GM21526 (cell line): ENCODE results near the gene AK9.
"Not testable (repeated sequence)": the region's sequence is repeated elsewhere in the genome, so short reads cannot be mapped to it uniquely, and the experiment has no call there.

Experiments
- ATAC-seq: cut with Tn5 transposase; IDR thresholded peaks from one replicate; pipeline ENCODE4 v1.9.1; 2021; ENCODE audit warnings: moderate library complexity; ENCODE audit not compliant: unreplicated experiment, low FRiP score

Gene AK9

DNA sequence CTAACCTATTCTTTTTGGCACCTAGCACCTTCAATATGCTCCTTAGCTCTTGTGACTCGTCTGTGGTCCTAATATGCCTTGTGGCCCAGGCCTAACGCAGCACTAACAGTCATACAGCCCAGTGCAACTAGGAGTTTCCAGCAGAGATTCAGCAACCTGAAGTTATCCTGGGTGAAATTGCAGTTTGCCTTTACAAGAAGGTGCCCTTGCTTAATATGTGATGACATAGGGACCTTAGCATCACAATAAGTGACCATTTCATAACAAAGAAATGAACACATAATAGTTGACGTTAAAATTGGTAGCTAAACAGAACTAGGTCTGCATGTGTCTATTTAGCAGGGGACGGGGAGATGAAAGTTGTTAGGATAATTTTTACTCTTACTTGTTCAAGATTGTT, 10.2 kb upstream of the AK9 start:
- no peak for ATAC-seq

DNA sequence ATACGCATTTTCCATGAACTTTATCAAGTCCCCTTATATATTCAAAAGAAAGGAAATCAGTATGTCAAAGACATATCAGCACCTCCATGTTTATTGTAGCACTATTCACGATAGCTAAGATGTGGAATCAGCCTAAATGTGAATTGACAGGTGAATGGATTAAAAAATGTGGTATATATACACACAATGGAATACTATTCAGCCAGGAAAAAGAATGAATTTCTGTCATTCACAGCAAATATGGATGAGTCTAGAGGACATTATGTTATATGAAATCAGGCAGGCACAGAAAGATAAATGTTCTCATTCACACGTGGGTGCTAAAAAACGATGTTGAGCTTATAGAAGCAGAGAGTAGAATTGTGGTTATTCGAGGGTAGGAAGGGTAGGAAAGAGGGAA, 5.4 kb upstream of the AK9 start:
- no peak for ATAC-seq

DNA sequence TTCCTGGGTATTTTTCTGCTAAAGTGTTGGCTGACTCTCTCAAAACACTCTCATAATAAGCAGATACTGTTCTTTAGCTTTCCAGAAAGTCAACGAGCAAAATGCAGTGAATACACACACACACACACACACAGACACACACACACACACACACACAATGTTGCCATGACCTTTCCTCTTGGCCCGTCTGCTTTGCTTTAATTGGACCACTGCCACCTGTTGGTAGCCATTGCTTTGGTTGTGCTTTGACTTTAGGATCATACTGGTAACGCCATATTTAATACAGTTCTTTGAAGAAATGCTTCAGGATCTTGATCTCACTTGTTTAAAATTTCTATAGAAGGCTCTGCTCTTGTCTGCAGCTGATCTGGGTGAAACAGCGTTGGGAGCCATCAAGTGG, 4.5 kb upstream of the AK9 start:
- ATAC-seq: no peak

DNA sequence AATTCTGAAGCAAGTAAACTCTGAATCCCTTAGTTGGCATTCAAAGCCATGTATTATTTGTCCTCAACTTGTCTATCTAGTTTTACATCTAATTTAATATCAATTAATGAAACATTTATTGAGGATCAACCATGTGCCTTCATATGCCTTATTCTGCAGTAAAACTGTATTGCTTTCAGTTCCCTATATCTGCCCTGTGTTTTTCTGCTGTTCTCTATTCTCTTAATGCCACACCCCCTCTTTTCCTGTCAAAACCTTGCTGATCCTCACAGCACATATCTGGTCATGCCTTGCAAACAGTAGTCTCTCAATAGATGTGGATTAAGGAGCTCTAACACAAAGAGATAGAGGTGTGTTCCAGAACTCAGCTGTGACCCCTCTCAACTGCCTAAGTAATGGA, 2.1 kb upstream of the AK9 start:
- ATAC-seq: no peak

DNA sequence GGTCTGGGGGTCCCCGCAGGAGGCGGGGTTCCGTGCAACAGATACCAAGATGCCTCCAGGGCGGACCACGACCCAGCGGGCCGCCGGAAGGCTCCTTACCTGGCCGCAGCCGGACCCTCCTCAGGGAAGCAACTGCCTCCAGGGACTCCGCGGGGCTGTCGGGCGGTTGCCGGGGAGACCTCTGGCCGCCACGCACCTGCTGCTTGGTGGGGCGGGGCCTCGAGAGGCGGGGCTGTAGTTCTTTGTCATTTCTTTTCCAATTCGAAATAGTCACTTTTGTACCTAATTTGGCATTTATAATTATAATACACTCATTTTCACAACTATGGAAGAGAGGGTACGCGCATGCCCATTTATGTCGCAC, 647 bp downstream of the AK9 start:
- ATAC-seq: peak; percentile 49

DNA sequence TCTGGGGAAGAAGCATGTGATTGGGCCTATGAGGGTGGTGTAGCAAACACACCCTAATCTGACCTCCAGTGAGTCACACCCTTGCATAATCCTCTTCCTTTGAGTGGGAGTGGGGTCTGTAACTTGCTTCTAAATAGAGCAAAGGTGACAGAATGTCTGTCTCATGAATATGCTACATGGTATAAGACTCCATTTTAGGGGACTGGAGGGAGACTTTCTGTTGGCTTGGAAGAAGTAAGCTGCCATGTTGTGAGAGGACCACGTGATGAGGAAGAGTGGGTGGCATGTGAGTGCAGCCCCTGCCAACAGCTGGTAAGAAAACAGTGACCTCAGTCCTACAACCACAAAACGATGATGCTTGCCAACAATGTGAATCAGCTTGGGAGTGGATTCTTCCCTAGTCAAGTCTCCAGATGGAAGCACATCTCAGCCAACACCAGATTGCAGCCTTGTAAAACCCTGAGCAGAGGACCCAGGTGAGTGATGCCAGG, 3.7 kb downstream of the AK9 start:
- no peak for ATAC-seq

DNA sequence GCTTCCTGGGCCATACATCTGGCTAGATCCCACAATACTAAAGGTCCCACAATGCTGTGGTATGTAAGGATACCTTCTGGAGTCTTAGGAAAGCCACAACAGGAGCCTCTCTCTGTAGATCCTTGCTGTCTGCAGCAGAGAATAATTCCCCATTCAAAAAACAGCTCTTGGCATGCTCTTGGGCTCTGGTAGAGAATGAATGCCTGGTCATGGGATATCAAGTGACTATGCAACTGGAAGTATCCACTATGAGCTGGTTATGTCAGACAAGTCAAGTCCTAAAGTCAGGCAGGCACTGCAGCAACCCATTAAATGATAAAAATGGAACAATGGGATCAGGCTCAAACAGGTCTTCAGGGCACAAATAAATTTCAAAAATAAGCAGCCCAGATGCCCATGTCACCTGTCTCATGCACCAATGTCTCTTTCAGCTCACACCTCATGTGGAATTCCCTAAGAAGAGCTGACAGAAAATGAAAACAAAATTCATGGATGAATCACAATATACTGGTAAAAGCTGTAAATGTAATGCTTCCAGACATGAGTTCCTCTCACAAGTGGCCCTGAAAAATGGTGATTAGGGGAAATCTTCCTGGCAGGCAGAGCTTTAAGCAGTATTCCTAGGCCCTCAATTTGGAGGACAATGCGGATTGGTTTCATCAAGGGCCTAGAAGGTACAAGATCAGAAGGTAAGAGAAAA, 4.3 kb downstream of the AK9 start:
- no peak for ATAC-seq

DNA sequence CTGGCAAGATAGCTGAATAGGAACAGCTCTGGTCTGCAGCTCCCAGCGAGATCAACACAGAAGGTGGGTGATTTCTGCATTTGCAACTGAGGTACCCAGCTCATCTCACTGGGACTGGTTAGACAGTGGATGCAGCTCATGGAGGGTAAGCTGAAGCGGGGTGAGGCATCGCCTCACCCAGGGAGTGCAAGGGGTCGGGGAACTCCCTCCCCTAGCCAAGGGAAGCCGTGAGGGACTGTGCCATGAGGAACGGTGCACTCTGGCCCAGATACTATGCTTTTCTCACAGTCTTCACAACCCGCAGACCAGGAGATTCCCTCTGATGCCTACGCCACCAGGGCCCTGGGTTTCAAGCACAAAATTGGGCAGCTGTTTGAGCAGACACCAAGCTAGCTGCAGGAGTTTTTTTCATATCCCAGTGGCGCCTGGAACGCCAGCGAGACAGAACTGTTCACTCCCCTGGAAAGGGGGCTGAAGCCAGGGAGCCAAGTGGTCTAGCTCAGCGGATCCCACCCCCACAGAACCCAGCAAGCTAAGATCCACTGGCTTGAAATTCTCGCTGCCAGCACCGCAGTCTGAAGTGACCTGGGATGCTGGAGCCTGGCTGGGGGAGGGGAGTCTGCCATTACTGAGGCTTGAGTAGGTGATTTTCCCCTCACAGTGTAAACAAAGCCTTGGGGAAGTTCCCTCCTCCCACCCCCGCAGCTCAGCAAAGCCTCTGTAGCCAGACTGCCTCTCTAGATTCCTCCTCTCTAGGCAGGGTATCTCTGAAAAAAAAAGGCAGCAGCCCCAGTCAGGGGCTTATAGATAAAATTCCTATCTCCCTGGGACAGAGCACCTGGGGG, 12.1 kb downstream of the AK9 start:
- ATAC-seq: not testable (repeated sequence)

DNA sequence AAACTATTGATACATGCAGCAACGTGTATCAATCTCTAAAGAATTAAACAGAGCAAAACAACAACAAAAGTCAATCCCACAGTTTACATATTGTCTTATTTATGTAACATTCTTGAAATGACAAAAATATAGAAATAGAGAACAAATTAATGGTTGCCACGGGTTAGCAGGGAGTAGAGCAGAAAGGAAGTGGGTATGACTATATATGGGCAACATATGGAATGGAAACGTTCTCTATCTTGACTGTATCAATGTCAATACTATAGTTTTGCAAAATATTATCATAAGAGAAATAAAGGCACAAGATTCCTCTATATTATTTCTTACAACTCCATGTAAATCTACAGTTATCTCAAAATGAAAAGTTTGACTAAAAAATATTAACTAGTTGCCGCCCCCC, 12.8 kb downstream of the AK9 start:
- no peak for ATAC-seq

DNA sequence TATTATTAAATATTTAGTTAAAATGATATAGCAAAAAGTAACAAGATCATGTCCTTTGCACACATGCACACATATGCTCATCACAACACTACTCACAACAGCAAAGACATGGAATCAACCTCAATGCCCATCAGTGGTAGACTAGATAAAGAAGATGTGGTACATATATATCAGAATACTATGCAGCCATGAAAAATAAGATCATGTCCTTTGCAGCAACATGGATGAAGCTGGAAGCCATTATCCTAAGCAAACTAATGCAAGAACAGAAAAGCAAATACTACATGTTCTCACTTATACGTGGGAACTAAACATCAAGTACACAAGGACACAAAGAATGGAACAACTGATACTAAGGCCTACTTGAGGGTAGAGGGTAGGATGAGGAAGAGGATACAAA, 14.3 kb downstream of the AK9 start:
- ATAC-seq: no peak

DNA sequence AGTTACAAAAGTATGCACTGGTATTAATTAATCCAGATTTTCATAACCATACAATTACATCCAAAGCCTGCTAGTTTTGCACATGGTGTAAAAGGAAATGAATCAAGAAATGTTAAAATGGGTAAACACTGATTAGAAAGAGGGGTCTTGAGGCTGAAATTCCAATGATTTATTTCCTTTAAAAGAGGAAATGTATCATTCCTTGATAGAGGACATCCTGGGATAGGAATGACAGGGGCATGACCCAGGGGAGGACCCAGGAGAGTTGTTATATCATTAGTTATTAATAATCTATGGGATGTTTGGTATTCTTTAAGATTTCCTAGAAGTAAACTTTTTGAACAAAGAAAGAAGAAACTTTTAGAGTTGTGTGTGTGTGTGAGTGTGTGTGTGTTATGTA, 18.2 kb downstream of the AK9 start:
- ATAC-seq: no peak

DNA sequence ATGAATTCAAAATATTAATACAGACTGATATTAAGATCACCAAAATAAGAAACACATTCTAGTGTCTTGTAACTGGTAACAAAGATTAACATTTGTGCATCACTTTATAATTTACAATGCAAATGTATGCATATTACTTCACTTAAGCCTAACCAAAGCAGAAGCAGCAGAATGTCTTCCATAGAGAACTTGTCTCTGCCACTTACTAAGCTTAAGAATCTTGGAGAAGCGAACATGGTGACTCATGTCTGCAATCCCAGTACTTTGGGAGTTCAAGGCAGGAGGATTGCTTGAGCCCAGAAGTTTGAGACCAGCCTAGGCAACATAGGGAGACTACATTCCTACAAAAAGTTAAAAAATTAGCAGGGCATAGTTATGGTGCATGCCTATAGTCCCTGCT, 18.8 kb downstream of the AK9 start:
- ATAC-seq: no peak

DNA sequence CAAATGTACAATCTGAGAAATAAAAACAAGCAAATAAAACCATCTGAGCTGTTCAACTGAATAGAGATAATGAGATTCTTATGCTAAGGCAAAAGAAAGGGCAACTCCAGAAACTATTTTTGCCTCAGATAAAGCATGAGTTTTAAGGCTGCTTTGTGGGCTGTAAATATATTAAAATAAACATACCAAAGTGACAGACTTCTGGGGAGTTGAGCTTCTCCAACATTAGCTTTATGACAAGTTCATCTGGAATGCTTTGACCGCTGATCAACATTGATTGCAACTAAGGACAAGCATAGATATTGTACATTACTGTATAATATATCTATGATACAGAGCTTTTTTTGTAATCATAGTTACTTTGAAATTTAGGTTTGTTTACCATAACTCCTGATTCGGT, 19.3 kb downstream of the AK9 start:
- no peak for ATAC-seq

DNA sequence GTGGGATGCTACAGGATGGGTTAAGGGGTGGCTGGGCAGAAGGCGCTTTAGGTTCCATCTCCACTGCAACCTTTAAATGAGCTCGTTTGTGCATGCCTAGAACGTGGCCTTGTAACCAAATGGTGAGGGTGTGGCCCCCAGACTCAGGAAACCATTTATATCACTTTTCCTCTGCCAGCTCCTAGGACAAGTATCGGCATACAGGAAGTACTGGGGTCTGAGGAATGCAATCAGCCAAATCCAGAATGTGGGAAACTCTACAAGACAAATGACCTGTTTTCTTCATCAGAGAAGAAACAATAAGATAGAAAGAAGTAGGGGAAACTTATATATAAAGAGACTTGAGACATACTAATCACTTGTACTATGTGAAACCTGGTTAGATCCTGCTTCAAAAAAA, 21.2 kb downstream of the AK9 start:
- no peak for ATAC-seq

DNA sequence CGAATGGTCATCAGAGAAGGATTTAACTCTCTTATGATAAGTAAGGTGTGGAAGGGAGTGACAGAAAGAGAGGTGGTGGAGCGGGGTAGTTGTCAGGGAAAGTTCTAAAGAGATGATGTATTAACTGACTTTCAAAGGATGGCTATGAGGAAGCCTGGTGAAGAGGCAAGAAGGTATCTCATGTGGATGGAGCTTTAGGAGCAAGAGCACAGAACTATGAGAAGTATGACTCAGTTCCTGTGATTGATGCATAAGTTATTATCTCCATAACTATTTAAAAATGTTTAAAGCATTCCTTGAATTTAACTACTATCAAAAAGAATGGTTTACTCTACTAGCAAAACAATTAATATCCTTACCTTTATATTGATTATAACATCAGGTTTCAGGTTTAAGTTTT, 28.8 kb downstream of the AK9 start:
- ATAC-seq: no peak

DNA sequence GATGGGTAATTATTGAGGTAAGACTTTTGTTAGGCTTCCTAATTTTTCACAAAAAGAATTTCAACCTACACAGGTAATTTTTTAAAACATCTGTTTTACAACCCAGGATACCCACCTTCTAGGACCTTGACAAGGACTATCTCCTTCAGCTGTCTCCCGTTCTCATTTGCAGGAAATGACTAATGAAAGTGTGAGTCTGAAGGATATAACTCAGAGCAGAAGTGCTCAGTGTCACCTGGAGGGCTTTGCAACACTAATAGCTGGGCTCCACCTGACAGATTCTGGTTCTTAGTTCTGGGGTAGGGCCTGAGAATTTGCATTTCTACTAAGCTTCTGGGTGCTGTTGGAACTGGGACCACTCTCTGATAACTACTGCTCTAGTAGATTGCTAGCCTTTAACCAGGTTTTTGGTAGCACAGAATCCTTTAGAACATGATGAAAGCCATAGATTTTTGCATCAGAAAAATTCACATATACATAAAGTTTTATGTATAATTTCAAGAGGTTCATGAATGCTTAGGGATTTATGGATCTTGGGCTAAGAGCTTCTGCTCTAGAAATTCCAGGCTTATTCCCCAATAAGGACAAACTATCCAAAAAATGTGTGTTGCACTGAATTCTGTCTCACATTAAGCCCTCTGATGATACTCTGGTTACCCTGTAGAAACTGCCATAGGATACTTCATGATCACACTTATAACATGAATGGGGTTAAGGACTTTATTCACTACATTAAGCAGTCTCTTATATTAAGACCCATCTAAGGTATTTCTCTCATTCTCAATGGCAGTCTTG, 30.3 kb downstream of the AK9 start:
- no peak for ATAC-seq

DNA sequence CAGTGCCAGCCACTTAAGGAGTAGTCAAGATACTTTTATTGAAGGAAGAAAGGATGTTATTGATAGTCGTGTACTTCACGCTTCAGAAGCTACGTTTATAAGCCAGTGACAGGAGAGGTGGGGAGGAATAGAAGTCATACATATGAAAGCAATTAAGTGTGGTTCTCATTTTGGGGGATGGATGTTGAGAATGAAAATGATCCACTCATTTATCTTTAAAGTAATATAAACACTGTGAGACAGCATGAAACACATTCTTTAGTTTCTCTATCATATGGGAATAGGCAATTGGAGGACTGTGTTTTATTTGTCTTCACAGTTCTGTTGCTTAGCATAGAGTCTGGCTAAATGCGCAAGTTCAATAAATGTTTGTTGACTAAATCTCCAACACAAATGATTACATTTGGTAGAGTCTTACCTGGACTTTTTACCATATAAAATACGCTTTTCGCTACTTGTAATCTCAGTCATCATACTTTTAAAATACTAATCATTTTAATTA, 35.2 kb downstream of the AK9 start:
- ATAC-seq: no peak

DNA sequence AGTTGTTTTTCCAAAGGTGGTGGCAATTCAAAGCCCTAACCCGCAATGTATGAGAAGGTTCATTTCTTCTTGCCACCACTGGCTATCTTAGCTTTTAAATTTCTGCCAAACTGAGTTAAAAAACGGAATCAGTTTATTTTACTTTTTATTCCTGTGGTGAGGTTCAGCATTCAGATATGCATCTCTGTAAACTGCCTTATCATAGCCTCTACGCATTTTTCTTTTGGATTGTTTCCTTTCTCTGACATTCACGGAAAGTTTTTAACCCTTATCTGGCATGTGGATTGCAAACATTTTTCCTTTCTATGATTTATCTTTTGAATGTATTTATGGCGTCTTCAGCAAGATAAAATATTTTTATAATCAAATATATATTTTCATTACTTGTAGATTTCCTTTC, 37.7 kb downstream of the AK9 start:
- no peak for ATAC-seq

DNA sequence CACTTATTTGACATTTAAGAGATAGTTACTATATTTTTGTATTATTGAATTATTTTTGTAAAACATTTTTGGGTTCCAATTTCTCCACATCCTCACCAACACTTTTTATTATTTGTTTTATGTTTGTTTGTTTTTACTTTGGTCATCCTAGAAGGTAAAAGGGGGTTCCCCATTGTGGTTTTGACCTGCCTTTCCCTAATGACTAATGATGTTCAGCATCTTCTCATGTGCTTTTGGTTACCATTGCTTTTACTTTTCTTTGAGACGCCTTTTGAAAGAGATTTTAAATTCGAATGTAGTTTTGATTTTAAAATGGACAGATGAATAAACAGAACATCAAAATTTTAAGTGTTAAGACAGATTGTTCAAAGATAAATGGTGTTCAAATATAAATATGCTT, 46.9 kb downstream of the AK9 start:
- ATAC-seq: no peak

DNA sequence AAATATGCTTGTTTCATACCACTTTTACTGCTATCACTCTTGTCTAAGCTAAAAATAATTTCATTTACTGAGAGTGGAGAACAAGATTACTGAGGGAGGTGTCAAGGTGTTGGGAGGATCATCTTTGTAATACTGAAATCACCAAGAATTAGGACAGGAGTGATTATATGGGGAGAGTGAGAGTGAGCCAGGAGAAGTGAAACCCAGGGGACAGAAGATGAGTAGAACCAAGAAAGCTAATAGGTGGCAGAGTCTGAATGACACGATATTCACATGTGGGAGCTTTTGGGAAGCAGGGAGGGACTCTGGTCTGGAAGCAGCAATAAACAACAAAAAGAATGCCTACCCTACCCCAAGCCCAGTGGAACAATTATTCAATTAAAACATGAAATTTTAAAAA, 58.6 kb downstream of the AK9 start:
- no peak for ATAC-seq

DNA sequence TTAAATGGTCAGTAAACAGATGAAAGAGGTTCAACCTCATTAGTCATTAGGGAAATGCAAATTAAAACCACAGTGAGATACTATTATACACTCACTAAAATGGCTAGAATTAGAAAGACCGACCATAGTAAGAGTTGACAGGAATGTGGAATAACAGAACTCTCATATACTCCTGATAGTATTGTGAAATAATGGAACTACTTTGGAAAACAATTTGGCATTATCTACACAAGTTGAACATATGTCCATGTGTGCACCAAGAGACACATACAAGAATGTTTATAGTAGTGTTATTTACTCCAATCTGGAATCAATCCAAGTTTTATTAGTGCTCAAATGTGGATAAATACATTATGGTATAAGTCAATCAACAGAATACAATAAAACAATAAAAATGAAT, 59.6 kb downstream of the AK9 start:
- no peak for ATAC-seq
